ENCODE results near the gene PLA2G4B.

DNA sequence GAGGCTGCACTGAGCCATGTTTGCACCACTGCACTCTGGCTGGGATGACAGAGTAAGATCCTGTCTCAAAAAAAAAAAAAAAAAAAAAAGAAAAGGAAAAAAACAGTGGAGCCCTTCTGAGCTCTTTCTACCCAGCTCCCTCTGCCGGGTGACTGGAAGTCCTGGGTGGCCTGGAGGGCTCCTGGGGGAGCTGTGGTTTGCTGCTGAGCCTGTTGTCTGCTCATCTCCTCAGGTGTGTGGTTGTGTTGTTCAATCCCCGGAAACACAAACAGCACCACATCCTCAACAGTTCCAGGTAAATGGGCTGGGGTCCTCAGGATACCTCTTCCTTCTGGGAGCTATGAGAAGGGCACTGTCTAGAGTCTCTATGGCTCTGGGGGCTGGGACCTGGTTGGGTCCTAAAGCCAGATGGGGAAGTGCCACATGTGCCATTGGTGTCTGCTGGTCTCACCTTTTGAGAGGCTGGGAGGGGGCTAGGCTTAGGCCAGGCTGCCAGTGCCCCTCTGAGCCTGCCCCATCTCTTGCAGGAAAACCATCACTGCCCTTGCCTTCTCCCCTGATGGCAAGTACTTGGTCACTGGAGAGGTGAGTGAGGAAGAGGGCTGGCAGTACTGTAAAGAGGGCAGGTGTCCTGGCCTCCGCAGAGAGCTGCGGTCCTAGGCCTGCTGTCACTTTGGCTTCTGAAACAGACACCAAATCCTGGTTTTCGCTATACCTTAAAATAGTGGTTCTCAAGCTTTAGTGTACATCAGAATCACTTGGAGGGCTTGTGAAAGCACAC lies 27.8 kb upstream of the PLA2G4B start:
- TF ChIP-seq, protein P1, sequence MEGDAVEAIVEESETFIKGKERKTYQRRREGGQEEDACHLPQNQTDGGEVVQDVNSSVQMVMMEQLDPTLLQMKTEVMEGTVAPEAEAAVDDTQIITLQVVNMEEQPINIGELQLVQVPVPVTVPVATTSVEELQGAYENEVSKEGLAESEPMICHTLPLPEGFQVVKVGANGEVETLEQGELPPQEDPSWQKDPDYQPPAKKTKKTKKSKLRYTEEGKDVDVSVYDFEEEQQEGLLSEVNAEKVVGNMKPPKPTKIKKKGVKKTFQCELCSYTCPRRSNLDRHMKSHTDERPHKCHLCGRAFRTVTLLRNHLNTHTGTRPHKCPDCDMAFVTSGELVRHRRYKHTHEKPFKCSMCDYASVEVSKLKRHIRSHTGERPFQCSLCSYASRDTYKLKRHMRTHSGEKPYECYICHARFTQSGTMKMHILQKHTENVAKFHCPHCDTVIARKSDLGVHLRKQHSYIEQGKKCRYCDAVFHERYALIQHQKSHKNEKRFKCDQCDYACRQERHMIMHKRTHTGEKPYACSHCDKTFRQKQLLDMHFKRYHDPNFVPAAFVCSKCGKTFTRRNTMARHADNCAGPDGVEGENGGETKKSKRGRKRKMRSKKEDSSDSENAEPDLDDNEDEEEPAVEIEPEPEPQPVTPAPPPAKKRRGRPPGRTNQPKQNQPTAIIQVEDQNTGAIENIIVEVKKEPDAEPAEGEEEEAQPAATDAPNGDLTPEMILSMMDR (IDR thresholded peaks at IDR 0.05), result no peak
- no peak for TF ChIP-seq POLR2A (IDR thresholded peaks at IDR 0.05)
